ENCODE measurements around the gene HDAC6. TPM values are rescaled to one million over a fixed set of nuclear protein-coding genes. Genes with fewer than 3 reads are reported as not detected.

Gene HDAC6
- total RNA-seq, result 33.7 TPM
- long read RNA-seq, full-length matches to known transcripts, result 11 of 28 reads
- long read RNA-seq, partial matches to known transcripts, result 7 of 28 reads
- long read RNA-seq, other reads (novel, unspliced or antisense), result 10 of 28 reads

DNA sequence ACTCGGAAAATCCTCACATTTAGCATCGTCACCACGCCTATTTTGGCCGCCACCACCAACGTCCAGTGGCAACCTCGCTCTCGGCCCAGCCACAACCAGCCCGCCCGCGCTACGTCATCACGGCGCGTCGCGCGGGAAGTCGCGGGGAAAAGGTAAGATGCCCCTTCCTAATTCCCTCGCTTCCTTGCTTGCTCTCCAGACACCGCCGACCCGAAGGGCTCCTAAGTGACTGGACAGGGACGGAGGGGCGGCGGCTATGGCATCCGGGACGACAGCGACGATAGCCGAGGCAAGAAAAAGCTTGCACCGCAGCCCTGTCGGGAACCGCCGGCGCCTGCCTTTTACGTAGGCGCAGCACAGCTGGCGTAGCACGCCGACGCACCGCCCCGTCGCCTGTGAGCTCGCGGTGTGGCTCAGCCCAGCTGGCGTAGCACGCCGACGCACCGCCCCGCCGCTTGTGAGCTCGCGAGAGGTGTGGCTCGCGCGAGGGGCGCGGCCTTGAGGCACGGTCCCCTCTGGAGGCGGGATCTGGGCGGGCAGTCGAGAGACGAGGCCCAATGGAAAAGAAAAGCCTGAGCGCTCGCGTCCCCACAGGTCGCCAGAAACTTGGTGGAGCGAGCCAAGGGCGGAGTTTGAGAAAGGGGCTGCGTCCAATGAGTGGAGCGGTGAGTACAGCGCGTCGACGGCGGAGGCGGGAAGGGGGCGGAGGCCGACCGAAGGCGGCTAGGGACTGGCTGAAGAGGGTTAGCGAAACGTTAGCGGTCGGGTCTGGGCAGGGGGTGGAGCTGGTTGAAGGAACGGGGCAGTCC lies at the start of gene HDAC6:
Gene HDAC6 (plus strand): TSS at position 788 of the 809 bp plus-strand sequence. CDS start 626 bp downstream, outside the sequence.
- intact Hi-C loops (cut with DNase I), result loop anchor here (5.0 to 10.0 kb wide), 4 partner anchors 64 to 241 kb away; partner anchors contain the start of genes SUV39H1 and TFE3
- DNase-seq (ENCODE audit: low spot score), result peak; percentile 97

DNA sequence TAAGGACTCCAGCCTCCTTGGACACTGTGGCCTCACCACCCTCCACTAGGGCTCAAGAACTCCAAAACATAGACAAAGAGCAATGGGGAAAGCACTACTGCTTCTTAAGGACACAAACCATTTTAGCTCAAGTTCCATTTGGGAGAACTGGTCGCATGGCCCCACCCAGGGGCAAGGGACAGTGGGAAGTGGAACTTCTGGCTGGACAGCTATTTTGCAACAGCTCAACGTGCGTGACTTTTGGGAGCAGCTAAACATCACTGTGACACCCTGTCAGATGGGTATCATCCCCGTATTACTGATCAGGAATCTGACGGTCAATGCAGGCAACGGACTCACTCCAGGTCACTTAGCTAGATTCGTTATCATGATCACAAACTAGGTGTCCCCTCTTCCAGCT lies 49.4 kb upstream of the HDAC6 start:
- DNase-seq (ENCODE audit: low spot score), result no peak
- intact Hi-C loops (cut with DNase I), result no loop called here

DNA sequence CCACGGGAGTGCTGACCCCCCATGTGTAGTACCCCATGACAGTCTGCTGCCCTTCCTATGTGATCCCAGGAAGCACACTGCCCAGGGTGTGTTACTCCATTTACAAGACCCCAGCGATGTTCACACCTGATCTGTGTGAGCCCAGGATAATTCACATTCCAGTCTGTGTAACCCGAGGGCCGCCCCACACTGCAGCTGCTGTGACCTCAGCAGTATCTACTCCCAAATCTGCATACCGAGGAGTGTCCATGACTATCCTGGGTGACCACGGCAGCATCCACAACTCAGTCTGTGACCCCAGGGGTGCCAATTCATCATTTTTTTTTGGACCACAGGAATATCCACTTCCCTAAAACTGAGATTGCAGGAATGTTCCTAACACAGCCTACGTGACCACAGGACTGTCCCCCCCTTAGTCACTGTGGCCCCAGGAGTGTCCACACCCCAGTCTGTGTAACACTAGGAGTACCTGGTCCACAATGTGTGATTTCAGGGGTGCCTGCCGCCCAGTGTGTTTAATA lies 48.1 kb upstream of the HDAC6 start:
- intact Hi-C loops (cut with DNase I), result no loop called here
- no peak for DNase-seq (ENCODE audit: low spot score)

DNA sequence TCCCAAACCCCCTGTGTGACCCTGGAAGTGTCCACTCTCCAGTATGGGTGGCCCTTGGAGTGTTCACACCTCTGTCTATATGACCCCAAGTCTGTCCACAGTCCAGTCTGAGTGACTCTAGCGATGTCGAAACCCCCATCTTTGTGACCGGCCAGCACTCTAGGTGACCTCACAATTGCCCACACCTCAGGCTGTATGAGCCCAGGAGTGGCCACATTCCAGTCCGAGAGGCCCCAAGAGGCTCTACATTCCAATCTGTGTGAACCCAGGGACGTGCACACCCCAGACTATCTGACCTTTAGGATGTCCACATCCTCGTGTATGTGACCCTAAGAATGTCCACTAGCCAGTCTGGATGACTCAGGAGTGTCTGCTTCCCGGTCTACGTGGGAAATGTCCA lies 47.6 kb upstream of the HDAC6 start:
- no peak for DNase-seq (ENCODE audit: low spot score)
- intact Hi-C loops (cut with DNase I), result no loop called here

DNA sequence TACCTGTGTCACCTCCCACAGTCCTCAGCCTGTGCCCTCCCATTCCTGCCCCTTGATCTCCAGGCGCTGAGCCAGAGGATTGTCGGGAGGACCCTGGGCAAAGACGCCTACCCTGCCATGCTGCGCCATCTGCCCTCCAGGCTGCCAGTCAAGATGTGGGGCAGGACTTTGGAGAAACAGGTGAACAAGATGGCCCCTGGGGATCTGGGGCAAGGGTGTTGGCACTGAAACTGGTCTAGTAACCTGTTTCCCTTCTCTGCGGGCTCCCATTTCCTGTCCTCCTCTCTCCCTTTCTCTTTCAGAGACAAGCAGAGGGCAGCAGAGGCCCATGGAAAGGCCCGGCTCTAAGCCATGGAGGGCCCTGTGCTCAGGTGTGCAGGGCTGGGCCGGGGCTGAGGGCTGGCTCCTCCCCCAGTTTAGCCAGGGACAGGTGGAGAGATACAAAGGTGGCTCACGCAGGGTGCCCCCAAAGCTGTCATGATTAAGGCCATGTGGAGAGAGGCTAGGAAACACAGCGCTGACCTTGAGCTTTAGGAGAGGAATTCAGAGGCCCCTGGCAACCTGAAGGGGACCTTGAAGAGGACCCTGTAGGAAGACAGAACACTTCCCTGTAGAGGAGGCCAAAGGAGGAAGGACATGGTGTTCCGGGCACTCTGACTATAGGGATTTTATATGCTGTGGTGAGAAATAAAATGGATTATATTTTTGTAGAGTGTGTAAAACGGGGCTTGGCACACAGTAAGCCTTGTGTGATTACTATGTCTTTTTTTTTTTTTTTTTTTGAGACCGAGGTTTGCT lies 40.0 kb upstream of the HDAC6 start, which contains the start of gene GLOD5:
Gene GLOD5 (plus strand): TSS at position 74 of the 798 bp plus-strand sequence. CDS start 44 bp downstream, at position 118.
- intact Hi-C loops (cut with DNase I), result no loop called here
- DNase-seq (ENCODE audit: low spot score), result no peak

DNA sequence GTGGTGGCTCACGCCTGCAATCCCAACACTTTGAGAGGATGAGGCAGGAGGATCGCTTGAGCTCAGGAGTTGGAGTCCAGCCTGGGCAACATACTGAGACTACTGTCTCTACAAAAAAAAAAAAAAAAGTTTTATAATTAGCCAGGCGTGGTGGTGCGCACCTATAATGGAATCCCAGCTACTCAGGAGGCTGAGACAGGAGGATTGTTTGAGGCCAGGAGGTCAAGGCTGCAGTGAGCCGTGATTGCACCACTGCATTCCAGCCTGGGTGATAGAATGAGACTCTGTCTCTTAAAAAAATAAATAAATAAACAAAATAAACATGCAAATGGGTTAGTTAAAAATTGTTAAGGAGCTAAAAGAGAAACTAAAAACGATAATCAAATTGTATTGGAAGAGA lies 32.6 kb upstream of the HDAC6 start:
- no peak for DNase-seq (ENCODE audit: low spot score)
- intact Hi-C loops (cut with DNase I), result no loop called here

DNA sequence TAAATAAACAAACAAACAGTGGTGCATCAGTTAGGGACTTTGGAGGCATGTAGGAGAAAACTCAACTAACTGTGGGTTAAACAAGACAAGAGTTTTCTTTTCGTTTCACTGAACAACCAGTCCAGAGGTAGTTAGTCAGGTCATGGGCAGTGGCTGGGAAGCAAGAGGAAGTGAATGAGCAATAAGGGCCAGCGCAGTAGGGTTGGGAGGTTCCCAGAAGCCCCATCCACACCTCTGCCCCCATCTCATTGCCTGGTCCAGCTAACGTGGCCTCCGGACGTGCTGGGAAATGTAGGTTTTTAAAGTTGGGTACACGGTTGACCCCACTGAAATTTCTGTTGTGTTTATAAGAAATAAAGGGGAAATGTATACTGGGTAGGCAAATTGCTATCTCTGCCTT lies 31.6 kb upstream of the HDAC6 start:
- intact Hi-C loops (cut with DNase I), result no loop called here
- DNase-seq (ENCODE audit: low spot score), result no peak

DNA sequence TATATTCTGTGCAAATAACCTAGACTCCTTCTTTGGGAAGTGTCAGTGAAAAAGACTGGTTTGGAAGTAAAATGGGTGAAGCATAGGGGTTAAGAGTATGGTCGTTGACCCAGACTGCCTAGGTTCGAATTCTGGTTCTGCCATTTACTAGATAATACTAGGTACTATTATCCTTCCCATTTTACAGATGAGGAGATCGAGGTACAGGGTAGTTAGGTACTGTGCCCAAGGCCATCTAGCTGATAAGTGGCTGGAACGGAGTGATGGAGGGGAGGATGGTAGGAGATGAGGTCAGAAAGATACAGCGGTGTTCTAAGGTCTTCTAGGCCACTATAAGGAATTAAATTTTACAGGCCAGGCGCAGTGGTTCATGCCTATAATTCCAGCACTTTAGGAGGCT lies 29.3 kb upstream of the HDAC6 start:
- intact Hi-C loops (cut with DNase I), result no loop called here
- no peak for DNase-seq (ENCODE audit: low spot score)

DNA sequence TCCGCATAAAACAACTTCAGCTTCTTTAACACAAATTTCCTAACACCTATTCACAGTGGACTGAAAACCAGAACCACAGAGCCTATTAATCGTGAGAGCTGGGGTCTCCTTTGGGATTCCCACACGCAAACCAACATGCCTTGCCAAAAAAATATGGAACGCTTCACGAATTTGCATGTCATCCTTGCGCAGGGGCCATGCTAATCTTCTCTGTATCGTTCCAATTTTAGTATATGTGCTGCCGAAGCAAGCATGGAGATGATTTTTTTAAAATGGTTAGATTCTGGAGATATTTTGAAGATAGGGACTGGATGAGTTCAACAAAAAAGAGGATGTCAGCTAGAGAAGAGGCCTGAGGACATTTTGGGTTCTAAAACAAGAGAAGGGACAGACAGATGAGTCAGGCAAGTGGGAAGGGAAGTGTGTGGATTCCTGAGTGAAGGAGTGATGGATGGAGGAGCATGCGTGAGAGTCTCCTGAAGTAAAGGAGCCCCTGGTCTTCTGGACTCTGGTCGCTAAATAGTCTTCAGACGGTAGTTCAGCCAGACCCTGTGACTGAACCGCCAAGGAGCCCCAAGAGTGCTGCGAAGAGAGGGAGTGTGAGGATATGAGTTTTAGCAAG lies 24.9 kb upstream of the HDAC6 start:
- intact Hi-C loops (cut with DNase I), result no loop called here
- no peak for DNase-seq (ENCODE audit: low spot score)

DNA sequence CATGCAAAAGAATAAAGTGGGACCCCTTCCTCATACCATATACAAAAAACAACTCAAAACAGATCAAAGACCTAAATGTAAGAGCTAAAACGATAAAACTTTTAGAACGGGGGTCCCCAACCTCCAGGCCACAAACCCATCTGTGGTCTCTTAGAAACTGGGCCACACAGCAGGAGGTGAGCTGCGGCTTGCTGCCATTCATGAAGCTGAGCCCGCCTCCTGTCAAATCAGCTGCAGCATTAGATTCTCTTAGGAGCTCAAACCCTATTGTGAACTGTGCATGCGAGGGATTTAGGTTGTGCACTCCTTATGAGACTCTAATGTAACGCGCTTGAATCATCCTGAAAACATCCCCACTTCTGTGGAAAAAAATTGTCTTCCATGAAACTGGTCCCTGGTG lies 22.5 kb upstream of the HDAC6 start:
- DNase-seq (ENCODE audit: low spot score), result no peak
- intact Hi-C loops (cut with DNase I), result no loop called here

DNA sequence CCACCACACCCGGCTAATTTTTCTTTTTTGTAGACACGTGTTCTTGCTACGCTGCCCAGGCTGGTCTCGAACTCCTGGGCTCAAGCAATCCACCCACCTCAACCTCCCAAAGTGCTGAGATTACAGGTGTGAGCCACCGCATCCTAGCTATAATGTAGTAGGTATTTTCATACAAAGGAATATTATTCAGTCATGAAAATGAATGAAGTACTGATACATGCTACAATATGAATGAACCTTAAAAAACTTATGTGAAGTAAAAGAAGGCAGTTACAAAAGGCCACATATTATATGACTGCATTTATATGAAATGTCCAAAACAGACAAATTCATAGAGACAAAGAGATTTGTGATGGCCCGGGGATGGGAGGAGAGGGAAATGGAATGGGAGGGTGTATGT lies 20.2 kb upstream of the HDAC6 start:
- intact Hi-C loops (cut with DNase I), result no loop called here
- no peak for DNase-seq (ENCODE audit: low spot score)

DNA sequence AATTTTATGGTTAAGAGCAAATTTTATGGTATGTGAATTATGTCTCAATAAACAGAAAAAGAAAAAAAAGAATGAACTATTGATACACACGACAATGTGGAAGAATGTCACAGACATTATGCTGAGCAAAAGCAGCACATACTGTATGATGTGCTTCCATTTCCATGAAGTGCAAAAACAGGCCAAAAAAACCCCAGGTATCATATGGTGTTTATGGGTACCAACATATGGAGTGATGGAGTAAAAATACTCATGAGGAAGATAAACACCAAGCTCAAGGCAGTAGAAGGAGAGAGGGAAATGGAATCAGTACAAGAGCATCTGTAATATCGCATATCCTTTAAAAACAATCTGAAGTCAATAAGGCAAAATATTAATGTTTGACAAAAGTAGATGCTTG lies 19.7 kb upstream of the HDAC6 start:
- no peak for DNase-seq (ENCODE audit: low spot score)
- intact Hi-C loops (cut with DNase I), result no loop called here

DNA sequence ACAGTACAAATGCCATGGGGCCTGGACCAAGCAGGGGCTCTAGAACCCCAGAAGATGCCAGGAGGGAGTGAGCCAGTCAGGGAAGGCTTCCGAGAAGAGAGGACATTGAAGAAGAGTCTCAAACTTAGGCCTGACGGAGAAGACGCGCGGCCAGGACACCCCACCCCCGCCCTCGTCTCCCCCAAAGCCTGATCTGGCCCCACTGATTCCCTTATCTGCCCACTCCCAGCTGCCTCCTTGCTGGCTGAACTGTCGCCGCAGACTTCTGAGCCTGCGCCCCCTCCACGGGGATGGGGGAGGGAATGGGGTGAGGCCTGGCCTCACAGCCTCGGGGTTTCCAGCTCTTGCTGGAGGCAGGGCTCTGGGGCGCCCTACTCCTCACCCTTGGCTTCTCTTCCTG lies 19.1 kb upstream of the HDAC6 start:
- intact Hi-C loops (cut with DNase I), result no loop called here
- DNase-seq (ENCODE audit: low spot score), result no peak

DNA sequence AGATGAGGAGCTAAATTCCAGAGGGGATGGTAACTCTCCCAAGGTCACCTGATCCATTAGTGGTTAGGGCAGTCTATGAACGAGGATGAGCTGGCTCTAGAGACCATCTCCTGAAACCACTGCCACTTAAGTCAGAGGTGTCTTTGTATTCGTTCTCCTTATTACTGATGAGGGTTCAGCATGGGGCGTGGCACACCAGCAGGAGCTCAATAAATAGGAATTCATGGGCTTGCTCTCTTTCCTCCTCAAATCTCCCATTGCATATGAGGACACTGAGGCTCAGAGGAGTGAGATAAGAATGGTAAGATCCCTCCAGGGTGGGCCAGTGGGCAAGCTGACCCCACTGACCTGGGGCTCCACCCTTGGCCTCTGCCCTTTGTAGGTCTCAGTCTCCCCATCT lies 17.1 kb upstream of the HDAC6 start:
- no peak for DNase-seq (ENCODE audit: low spot score)

DNA sequence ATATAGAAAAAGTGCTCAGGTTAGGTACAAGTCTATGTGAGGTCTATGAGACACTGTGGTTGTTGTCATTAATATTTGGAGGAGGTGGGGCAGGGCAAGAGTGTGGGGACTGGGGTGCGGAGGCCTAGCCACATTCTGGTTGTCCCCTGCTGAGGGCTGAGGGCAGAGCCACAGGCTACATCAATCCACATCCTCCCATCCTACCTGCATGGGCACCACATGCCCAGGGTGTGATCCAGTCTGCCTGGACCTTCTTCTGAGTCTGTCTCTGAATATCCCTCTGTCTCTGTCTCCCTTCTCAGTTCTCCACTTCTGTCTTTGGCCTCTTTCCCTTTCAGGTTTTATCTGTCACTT lies 16.7 kb upstream of the HDAC6 start:
- DNase-seq (ENCODE audit: low spot score), result no peak
- intact Hi-C loops (cut with DNase I), result no loop called here

More for the DNA sequence above, 17.1 kb upstream of the HDAC6 start:
- intact Hi-C loops (cut with DNase I), result no loop called here

DNA sequence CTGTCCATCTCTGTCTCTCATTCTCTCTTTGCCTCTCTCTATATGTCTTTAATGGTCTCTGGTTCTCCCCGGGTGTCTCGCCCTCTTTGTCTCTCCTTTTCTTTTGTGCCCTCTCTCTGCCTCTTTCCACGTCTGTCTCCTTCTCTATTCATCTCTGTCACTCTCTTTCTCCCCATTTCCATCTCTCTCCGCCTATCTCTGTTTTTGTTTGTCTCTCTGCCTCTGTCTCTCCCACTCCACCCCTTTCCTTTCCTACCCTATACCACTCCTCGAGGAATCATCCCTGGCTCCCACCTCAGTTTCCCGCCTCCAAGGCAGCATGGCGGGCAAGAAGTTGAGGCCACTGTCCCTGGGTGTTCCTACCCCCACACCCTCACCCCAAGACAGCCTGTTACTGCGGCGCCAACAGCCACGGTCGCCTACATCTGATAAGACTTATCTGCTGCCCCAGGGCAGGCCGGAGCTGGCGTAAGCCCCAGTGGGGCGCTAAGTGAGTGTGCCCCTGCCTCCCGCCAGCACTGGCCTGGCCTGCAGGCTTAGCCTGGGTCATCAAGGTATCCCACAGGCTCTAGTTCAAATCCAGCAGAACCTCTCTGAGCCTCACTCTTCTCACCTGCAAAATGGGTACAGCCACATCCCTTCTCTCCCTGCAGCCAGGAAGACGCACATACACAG lies 16.2 kb upstream of the HDAC6 start:
- DNase-seq (ENCODE audit: low spot score), result no peak
- intact Hi-C loops (cut with DNase I), result no loop called here

DNA sequence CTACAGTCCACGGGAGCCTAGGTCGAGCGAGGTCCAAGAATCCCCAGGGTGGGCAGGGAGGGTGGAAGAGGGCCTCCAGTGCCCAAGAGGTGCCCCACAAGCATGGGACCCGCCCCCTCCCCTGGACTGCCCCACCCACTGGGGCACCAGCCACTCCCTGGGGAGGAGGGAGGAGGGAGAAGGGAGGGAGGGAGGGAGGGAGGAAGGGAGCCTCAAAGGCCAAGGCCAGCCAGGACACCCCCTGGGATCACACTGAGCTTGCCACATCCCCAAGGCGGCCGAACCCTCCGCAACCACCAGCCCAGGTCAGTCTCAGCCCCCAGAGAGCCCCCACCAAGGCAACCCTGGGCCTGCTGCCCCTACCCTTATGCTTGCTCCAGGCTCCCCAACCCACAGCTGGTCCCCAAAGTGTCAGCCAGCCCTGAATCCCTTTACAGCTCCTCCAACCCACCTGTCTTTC lies 15.5 kb upstream of the HDAC6 start, which contains the start of gene GATA1:
Gene GATA1 (plus strand): TSS at position 250 of the 460 bp plus-strand sequence. CDS start 4,520 bp downstream, outside the sequence.
- no peak for DNase-seq (ENCODE audit: low spot score)
- intact Hi-C loops (cut with DNase I), result no loop called here

DNA sequence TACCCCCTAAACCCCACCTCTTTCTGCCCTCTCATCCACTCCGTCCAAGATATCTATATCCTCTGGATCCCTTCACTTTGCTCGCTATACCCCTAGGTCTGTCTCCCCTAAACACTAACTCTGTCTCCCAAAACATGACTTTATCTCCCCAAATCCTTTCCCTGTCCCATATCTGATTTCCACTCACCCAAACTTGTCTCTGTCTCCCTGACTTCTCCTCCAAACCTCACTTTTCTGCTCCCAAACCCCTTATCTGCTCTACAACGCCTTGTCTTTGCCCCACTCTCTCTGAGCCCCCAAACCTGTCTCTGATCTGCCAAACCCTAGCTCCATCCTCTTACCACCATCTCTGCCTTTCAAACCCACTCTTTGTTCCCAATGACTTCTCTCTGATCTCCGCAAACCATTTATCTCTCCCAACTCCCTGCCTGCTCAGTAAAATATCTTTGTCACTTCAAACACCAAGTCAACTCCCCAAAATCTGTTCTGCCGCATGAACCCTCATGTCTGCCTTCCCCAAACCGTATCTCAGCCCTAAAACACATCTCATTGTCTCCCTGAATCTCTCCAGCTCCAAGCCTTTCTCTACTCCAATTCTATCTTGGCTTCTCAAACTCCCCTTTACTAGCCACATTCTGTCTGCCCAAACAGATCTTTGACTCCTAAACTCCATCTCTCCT lies 14.9 kb upstream of the HDAC6 start:
- intact Hi-C loops (cut with DNase I), result no loop called here
- DNase-seq (ENCODE audit: low spot score), result no peak

Data from cardiac septum (tissue), 1 donor.